Duodenal mucosa (tissue), 2 donors: ENCODE data around the gene RYR1.
"Not testable (repeated sequence)": the region's sequence is repeated elsewhere in the genome, so short reads cannot be mapped to it uniquely, and the experiment has no call there.

Source experiments
- H3K27ac ChIP-seq: one replicate; pipeline ENCODE4 v1.7.0; 2013; ENCODE audit warnings: low read depth, low read length
- H3K27me3 ChIP-seq, 2 donors: one replicate each; pipeline ENCODE4 v1.7.0; 2013; ENCODE audit warnings: low read length in 2 of 2, control low read depth in 1 of 2; ENCODE audit not compliant: insufficient read depth in 2 of 2, control insufficient read depth in 1 of 2
- H3K36me3 ChIP-seq, 2 donors: one replicate each; pipeline ENCODE4 v1.7.0; 2013; ENCODE audit warnings: low read length in 2 of 2, control low read depth in 1 of 2; ENCODE audit not compliant: insufficient read depth in 2 of 2, control insufficient read depth in 1 of 2
- H3K4me1 ChIP-seq, 2 donors: one replicate each; pipeline ENCODE4 v1.7.0; 2013; ENCODE audit warnings: low read length in 2 of 2, control low read depth in 1 of 2; ENCODE audit not compliant: insufficient read depth in 2 of 2, control insufficient read depth in 1 of 2
- H3K4me3 ChIP-seq, 2 donors: one replicate each; pipeline ENCODE4 v1.7.0; 2013; ENCODE audit warnings: low read length in 2 of 2, low read depth in 1 of 2
- H3K9ac ChIP-seq, 2 donors: one replicate each; pipeline ENCODE4 v1.7.0; 2013; ENCODE audit warnings: low read length in 2 of 2, low read depth in 1 of 2
- H3K9me3 ChIP-seq, 2 donors: one replicate each; pipeline ENCODE4 v1.7.0; 2013; ENCODE audit warnings: low read length in 2 of 2, control low read depth in 1 of 2; ENCODE audit not compliant: control insufficient read depth in 1 of 2

The RYR1 gene

GRCh38 chr19:38544569-38545315 lies 111.3 kb downstream of the RYR1 start:
- no peaks in the 10 kb centered on the region for H3K36me3 ChIP-seq
- H3K9me3 ChIP-seq, result no peaks in the 10 kb centered on the region
- H3K4me3 ChIP-seq, result no peak overlapping the region
- no peak overlapping the region for H3K9ac ChIP-seq
- H3K4me1 ChIP-seq, result peaks cover 0 to 8% of the 10 kb centered on the region in 2 donors
- no peaks in the 10 kb centered on the region for H3K27me3 ChIP-seq
- no peak overlapping the region for H3K27ac ChIP-seq

- Histone ChIP-seq H3K4me3 (no peak overlapping the region), H3K27me3 (no peaks in the 10 kb centered on the region), H3K4me1 (peaks cover 0 to 8% of the 10 kb centered on the region in 2 donors), H3K9ac (no peak overlapping the region), H3K36me3 (no peaks in the 10 kb centered on the region), H3K9me3 (no peaks in the 10 kb centered on the region), H3K27ac (no peak overlapping the region)
Observed at GRCh38 chr19:38545596-38545995, 112.1 kb downstream of the RYR1 start.

- Histone ChIP-seq H3K4me3 (no peak overlapping the region), H3K9ac (no peak overlapping the region), H3K27ac (no peak overlapping the region), H3K9me3 (no peaks in the 10 kb centered on the region), H3K36me3 (no peaks in the 10 kb centered on the region), H3K4me1 (peaks cover 0 to 8% of the 10 kb centered on the region in 2 donors), H3K27me3 (no peaks in the 10 kb centered on the region)
Observed at GRCh38 chr19:38547421-38547820, 113.9 kb downstream of the RYR1 start.

- H3K27me3 ChIP-seq, result peaks cover 0 to 3% of the 10 kb centered on the region in 2 donors
- H3K9me3 ChIP-seq, result no peaks in the 10 kb centered on the region
- H3K4me3 ChIP-seq, result no peak overlapping the region
- H3K9ac ChIP-seq, result no peak overlapping the region
- H3K4me1 ChIP-seq, result peaks cover 0 to 7% of the 10 kb centered on the region in 2 donors
- H3K36me3 ChIP-seq, result no peaks in the 10 kb centered on the region
- no peak overlapping the region for H3K27ac ChIP-seq
Observed at GRCh38 chr19:38549061-38549460, 115.6 kb downstream of the RYR1 start.

GRCh38 chr19:38549942-38550341 lies 116.5 kb downstream of the RYR1 start:
- Histone ChIP-seq H3K4me1 (no peaks in the 10 kb centered on the region), H3K27ac (no peak overlapping the region), H3K27me3 (peaks cover 0 to 3% of the 10 kb centered on the region in 2 donors), H3K9ac (no peak overlapping the region), H3K4me3 (no peak overlapping the region), H3K36me3 (no peaks in the 10 kb centered on the region), H3K9me3 (no peaks in the 10 kb centered on the region)

GRCh38 chr19:38550376-38550775 lies 116.9 kb downstream of the RYR1 start:
- peaks cover 0 to 3% of the 10 kb centered on the region in 2 donors for H3K27me3 ChIP-seq
- no peak overlapping the region for H3K9ac ChIP-seq
- no peaks in the 10 kb centered on the region for H3K4me1 ChIP-seq
- H3K36me3 ChIP-seq, result no peaks in the 10 kb centered on the region
- no peaks in the 10 kb centered on the region for H3K9me3 ChIP-seq
- H3K27ac ChIP-seq, result no peak overlapping the region
- H3K4me3 ChIP-seq, result no peak overlapping the region

GRCh38 chr19:38551450-38551813 lies 117.9 kb downstream of the RYR1 start:
- Histone ChIP-seq H3K4me1 (no peaks in the 10 kb centered on the region), H3K36me3 (no peaks in the 10 kb centered on the region)

GRCh38 chr19:38553239-38553638 lies 119.7 kb downstream of the RYR1 start:
- not testable (repeated sequence) for H3K9me3 ChIP-seq, H3K4me3 ChIP-seq, H3K27me3 ChIP-seq, H3K36me3 ChIP-seq, H3K4me1 ChIP-seq, H3K9ac ChIP-seq, H3K27ac ChIP-seq

More at GRCh38 chr19:38551450-38551813, 117.9 kb downstream of the RYR1 start:
- Histone ChIP-seq H3K9me3 (no peaks in the 10 kb centered on the region), H3K9ac (no peak overlapping the region), H3K27me3 (peaks cover 0 to 3% of the 10 kb centered on the region in 2 donors), H3K4me3 (no peak overlapping the region), H3K27ac (no peak overlapping the region)

- Histone ChIP-seq H3K9ac (no peak overlapping the region), H3K27me3 (peaks cover 0 to 3% of the 10 kb centered on the region in 2 donors), H3K27ac (no peak overlapping the region), H3K4me1 (peaks cover 0 to 4% of the 10 kb centered on the region in 2 donors), H3K36me3 (no peaks in the 10 kb centered on the region), H3K9me3 (no peaks in the 10 kb centered on the region), H3K4me3 (no peak overlapping the region)
Observed at GRCh38 chr19:38554676-38555141, 121.2 kb downstream of the RYR1 start.

- Histone ChIP-seq H3K27me3 (peaks cover 0 to 3% of the 10 kb centered on the region in 2 donors), H3K4me1 (peaks cover 0 to 4% of the 10 kb centered on the region in 2 donors), H3K27ac (no peak overlapping the region), H3K9me3 (no peaks in the 10 kb centered on the region), H3K9ac (no peak overlapping the region), H3K4me3 (no peak overlapping the region), H3K36me3 (no peaks in the 10 kb centered on the region)
Observed at GRCh38 chr19:38555200-38555599, 121.7 kb downstream of the RYR1 start.
